Thyroid gland (tissue), 4 donors: Measurements from ENCODE around the gene OMP.

Source experiments
- POLR2A ChIP-seq, 2 donors: fragments of 450-650 bp; IDR thresholded peaks; one replicate each; pipeline ENCODE4 v1.6.1; 2017; ENCODE audit warnings: antibody characterized with exemption in 2 of 2, mild to moderate bottlenecking in 2 of 2, moderate library complexity in 1 of 2
- TF ChIP-seq, protein P1 (sequence below), 6 experiments: fragments of 200-600 bp in 3 of 6; fragments of 450-650 bp in 3 of 6; sonication (generic) in 3 of 6; IDR thresholded peaks; one replicate each; pipeline ENCODE4 v1.5.1; 2016 to 2019; ENCODE audit warnings: antibody characterized with exemption in 6 of 6, mild to moderate bottlenecking in 2 of 6, inconsistent platforms in 1 of 6, moderate library complexity in 1 of 6

DNA sequence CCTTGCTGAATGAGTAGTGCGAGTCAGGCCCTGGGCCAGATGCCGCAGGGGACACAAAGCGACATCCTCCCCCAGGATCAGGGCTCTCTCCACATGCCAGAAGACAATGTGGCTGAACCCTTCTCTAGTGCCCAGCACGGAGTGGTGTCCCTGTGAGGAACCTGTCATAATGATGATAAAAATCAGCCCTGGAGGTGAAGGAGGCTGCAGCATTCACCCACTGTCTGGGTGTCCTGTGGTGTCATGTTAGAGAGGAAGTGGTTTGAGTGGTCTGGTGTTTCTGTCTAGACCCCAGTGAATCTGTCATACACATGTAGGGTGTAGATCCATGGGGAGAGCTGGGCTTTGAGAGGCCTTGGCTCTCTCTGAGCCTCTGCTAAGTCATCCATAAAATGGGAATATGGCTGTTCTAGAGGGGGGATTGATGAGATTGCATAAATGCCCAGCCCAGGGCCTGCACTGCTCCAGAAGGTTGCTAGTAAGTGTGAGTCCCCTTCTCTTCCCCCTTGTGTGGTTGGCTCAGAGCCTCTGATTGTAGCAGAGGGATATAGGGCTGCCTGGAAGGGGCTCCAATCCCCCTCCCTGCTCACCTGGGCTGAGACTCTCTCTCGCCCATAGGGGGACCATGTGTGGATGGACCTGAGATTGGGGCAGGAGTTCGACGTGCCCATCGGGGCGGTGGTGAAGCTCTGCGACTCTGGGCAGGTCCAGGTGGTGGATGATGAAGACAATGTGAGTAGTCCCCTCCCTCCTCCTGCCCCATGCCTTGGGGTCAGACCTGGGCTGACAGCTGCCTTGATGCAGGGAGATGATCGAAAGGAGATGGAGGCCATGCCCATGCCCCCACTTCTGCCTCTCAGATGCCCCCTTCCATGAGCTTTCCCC is 39.7 kb downstream of the OMP start:
- TF ChIP-seq, protein P1, sequence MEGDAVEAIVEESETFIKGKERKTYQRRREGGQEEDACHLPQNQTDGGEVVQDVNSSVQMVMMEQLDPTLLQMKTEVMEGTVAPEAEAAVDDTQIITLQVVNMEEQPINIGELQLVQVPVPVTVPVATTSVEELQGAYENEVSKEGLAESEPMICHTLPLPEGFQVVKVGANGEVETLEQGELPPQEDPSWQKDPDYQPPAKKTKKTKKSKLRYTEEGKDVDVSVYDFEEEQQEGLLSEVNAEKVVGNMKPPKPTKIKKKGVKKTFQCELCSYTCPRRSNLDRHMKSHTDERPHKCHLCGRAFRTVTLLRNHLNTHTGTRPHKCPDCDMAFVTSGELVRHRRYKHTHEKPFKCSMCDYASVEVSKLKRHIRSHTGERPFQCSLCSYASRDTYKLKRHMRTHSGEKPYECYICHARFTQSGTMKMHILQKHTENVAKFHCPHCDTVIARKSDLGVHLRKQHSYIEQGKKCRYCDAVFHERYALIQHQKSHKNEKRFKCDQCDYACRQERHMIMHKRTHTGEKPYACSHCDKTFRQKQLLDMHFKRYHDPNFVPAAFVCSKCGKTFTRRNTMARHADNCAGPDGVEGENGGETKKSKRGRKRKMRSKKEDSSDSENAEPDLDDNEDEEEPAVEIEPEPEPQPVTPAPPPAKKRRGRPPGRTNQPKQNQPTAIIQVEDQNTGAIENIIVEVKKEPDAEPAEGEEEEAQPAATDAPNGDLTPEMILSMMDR (IDR thresholded peaks at IDR 0.05), result no peak
- TF ChIP-seq POLR2A (IDR thresholded peaks at IDR 0.05), result no peak
